Measurements from ENCODE around the gene SMYD3. TPM values are rescaled to one million over a fixed set of nuclear protein-coding genes. Genes with fewer than 3 reads are reported as not detected.
A peak's percentile ranks its signal among the peaks of the same experiment; 100 is the strongest.

The SMYD3 gene
- total RNA-seq, 2 experiments from 2014 or later: 22.6 to 24.6 TPM

DNA sequence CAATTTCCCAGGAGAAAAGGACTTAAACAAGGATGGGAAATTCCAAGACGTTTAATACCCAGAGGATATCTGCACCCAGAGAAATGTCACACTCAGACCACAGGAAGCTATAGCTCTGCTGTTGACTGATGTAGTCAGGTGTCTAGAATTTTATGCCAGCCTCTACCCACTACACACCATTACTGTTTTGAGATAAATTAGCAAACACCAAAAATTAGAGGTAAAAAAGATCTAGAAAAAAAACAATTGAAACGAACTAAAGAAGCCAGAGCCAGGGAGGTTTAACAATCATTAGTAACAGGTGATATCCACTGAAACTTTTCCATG lies 519.9 kb downstream of the SMYD3 start:
- CTCF ChIA-PET: no interaction called here
- H3K36me3 Mint-ChIP-seq (ENCODE audit: low read depth): no peaks in the 10 kb centered on the region
- no peak overlapping the region for H3K4me3 Mint-ChIP-seq
- H3K9me3 Mint-ChIP-seq: no peaks in the 10 kb centered on the region
- POLR2A ChIA-PET: no interaction called here
- H3K27ac Mint-ChIP-seq: no peak overlapping the region
- intact Hi-C loops (cut with micrococcal nuclease): loop anchor here (10.0 kb wide), 1 partner anchor 82 kb away; no protein-coding TSS in a partner anchor
- ATAC-seq (no peak), DNase-seq (no peak)
- peaks cover 2% of the 10 kb centered on the region for H3K4me1 Mint-ChIP-seq (ENCODE audit: low read depth)
- TF ChIP-seq, protein P1, sequence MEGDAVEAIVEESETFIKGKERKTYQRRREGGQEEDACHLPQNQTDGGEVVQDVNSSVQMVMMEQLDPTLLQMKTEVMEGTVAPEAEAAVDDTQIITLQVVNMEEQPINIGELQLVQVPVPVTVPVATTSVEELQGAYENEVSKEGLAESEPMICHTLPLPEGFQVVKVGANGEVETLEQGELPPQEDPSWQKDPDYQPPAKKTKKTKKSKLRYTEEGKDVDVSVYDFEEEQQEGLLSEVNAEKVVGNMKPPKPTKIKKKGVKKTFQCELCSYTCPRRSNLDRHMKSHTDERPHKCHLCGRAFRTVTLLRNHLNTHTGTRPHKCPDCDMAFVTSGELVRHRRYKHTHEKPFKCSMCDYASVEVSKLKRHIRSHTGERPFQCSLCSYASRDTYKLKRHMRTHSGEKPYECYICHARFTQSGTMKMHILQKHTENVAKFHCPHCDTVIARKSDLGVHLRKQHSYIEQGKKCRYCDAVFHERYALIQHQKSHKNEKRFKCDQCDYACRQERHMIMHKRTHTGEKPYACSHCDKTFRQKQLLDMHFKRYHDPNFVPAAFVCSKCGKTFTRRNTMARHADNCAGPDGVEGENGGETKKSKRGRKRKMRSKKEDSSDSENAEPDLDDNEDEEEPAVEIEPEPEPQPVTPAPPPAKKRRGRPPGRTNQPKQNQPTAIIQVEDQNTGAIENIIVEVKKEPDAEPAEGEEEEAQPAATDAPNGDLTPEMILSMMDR (IDR thresholded peaks at IDR 0.05): no peak
- no peaks in the 10 kb centered on the region for H3K27me3 Mint-ChIP-seq

DNA sequence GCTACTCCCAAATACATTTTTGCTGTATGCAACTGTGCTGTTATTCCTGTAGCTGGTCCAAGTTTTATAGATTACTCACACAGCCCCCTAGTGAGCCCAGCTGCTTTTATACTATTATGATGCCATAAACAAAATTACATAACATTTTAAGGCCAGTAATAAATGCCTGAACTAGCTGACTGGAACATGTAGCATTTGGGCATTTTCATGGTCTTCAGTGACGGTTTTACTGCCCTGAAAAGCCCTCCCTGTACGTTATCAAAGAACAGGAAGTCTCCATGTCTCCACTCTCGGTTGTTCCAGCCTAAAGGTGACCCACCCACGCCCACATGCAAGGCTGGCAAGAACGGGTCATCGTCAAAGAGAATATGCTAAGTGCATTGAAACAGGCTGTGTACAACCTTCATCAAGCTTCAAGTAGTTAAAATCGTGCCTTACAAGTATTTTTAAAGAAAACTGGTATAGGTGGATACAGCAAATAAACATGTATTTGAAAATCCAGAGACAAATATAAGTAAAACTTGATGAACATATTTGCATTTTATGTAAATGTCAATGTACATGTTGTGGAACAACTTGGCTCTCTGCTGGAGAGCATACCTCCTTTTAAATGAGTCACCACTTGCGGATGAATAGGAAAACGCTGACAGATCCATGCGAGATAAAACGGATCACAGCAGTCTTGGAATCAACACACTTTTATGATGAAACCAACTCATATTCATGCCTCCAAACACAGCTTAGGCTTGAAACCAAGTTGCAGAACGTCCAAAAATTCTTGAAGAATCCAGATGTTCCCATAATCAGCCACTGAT lies 520.5 kb downstream of the SMYD3 start:
- H3K27me3 Mint-ChIP-seq: no peaks in the 10 kb centered on the region
- H3K27ac Mint-ChIP-seq: no peak overlapping the region
- TF ChIP-seq, protein P1 (IDR thresholded peaks at IDR 0.05): no peak
- ATAC-seq (no peak), DNase-seq (peak; percentile 8)
- intact Hi-C loops (cut with micrococcal nuclease): loop anchor here (10.0 kb wide), 1 partner anchor 82 kb away; no protein-coding TSS in a partner anchor
- no peaks in the 10 kb centered on the region for H3K9me3 Mint-ChIP-seq
- POLR2A ChIA-PET: no interaction called here
- no peaks in the 10 kb centered on the region for H3K36me3 Mint-ChIP-seq (ENCODE audit: low read depth)
- no peak overlapping the region for H3K4me3 Mint-ChIP-seq
- CTCF ChIA-PET: no interaction called here
- peaks cover 2% of the 10 kb centered on the region for H3K4me1 Mint-ChIP-seq (ENCODE audit: low read depth)

DNA sequence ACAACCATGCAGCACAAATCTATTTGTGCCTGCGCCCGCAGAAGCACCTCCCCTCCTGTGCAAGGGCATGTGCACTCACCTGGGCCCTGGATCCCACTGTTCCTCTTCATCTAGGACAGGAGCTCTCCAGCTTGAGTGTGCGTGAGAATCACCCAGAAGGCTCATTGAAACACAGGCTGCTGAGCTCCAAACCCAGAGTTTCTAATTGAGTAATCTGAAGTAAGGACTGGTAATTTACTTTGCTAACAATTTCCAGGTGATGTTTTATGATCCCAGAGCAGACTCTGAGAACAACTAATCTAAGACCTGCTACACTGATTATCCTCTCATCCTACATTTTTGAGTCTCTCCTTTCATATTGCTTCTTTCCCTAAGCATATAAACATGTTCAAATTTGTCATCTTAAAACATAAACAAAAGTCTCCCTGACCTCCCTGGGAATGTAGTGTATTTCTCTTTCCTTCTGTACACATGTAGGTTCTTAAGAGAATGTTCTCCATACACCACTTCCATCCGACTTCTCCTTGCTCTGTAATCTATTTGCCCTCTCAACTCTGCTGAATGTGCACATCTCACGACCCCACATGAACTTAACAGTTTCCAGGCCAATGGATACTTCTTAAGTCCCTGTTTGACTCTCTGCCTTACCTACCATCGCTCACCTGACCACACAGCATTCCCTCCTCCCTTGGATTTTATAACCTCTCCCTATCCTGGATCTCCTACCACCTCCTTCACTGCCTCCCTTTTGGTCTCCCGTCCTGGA lies 522.5 kb downstream of the SMYD3 start:
- DNase-seq: no peak
- CTCF ChIA-PET: no interaction called here
- POLR2A ChIA-PET: no interaction called here
- Mint-ChIP-seq H3K4me1 (ENCODE audit: low read depth) (peaks cover 2% of the 10 kb centered on the region), H3K36me3 (ENCODE audit: low read depth) (no peaks in the 10 kb centered on the region), H3K27me3 (no peaks in the 10 kb centered on the region), H3K9me3 (no peaks in the 10 kb centered on the region), H3K27ac (no peak overlapping the region), H3K4me3 (no peak overlapping the region)
- intact Hi-C loops (cut with micrococcal nuclease): loop anchor here (10.0 kb wide), 1 partner anchor 80 kb away; no protein-coding TSS in a partner anchor
- TF ChIP-seq, protein P1 (IDR thresholded peaks at IDR 0.05): no peak
- no peak for ATAC-seq

DNA sequence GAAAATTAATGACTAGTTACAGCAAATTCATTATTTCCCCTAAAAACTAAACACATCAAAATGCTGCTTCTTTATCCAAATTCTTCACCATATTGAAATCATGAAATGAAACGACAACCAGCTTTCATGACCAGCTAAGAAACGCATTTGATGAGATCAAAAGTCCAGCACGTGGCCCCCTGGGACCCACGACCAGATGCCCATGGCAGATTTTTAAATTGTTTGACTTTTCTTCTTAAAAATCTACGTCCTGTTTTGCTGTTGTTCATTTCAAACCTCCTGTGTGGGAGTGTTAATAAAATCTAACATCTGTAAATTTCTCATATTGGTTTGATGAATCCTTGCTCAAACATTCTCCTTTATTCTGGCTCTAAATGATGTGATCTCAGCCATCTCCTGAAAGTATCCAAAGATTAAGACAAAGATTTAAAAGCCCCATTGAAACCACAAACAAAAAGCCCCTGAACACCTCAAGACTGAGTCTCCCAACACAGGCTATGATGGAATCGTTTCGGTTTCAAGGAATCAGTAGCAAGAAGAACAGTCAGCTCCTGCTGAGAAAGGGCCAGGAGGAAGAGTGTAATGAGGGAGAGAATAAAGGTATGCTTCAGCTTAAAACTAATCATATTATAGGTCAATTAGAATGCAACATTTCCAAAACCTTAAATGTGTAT lies 523.6 kb downstream of the SMYD3 start:
- H3K9me3 Mint-ChIP-seq: no peaks in the 10 kb centered on the region
- no peaks in the 10 kb centered on the region for H3K36me3 Mint-ChIP-seq (ENCODE audit: low read depth)
- DNase-seq: no peak
- H3K4me1 Mint-ChIP-seq (ENCODE audit: low read depth): peaks cover 2% of the 10 kb centered on the region
- TF ChIP-seq, protein P1 (IDR thresholded peaks at IDR 0.05): no peak
- no peak overlapping the region for H3K4me3 Mint-ChIP-seq
- H3K27ac Mint-ChIP-seq: no peak overlapping the region
- ChIA-PET POLR2A (no interaction called here), CTCF (no interaction called here)
- intact Hi-C loops (cut with micrococcal nuclease): loop anchor here (10.0 kb wide), 1 partner anchor 79 kb away; no protein-coding TSS in a partner anchor
- no peak for ATAC-seq
- no peaks in the 10 kb centered on the region for H3K27me3 Mint-ChIP-seq
